SU-DHL-6 (cell line): ENCODE results near the gene SEC61A2.

ENCODE experiments used
- H2AFZ ChIP-seq: fragments of 200-600 bp; sonication (generic); 2 replicates; pipeline ENCODE4 v1.6.1; 2014; ENCODE audit warnings: low read depth, mild to moderate bottlenecking, moderate library complexity, mixed read lengths, antibody characterized with exemption, low read length; ENCODE audit not compliant: severe bottlenecking
- H3F3A ChIP-seq: fragments of 200-600 bp; shearing (Covaris generic); 2 replicates; pipeline ENCODE4 v1.6.0; 2016; ENCODE audit warnings: antibody characterized with exemption, mild to moderate bottlenecking; ENCODE audit not compliant: insufficient read depth
- H3K27ac ChIP-seq: fragments of 200-600 bp; sonication (generic); 2 replicates; pipeline ENCODE4 v1.5.1; 2016; ENCODE audit warnings: low read depth, mild to moderate bottlenecking, low read length, moderate library complexity, mixed read lengths
- H3K27me3 ChIP-seq: fragments of 200-600 bp; sonication (generic), shearing (Covaris generic); 2 replicates; pipeline ENCODE4 v1.6.0; 2014; ENCODE audit warnings: mild to moderate bottlenecking, low read length
- H3K36me3 ChIP-seq: fragments of 200-600 bp; sonication (generic); 2 replicates; pipeline ENCODE4 v1.6.1; 2014; ENCODE audit warnings: mild to moderate bottlenecking, low read length, mixed read lengths
- H3K4me2 ChIP-seq: fragments of 300-600, 200-600 bp; shearing (Covaris generic), sonication (generic); 2 replicates; pipeline ENCODE4 v1.6.0; 2014; ENCODE audit warnings: low read length, low read depth, mild to moderate bottlenecking; ENCODE audit not compliant: poor library complexity, severe bottlenecking
- H3K4me3 ChIP-seq: fragments of 200-600 bp; sonication (generic); 2 replicates; pipeline ENCODE4 v1.5.1; 2014; ENCODE audit warnings: antibody characterized with exemption, low read length, mild to moderate bottlenecking, mixed read lengths; ENCODE audit not compliant: insufficient read depth, poor library complexity, severe bottlenecking
- H3K79me2 ChIP-seq: fragments of 200-600 bp; sonication (generic); 2 replicates; pipeline ENCODE4 v1.6.1; 2014; ENCODE audit warnings: mild to moderate bottlenecking, low read length, moderate library complexity; ENCODE audit not compliant: insufficient read depth
- H3K9ac ChIP-seq: fragments of 200-600 bp; sonication (generic); 2 replicates; pipeline ENCODE4 v1.7.0; 2014; ENCODE audit warnings: mild to moderate bottlenecking, low read length
- H3K9me2 ChIP-seq: fragments of 200-600 bp; sonication (generic); replicated peaks from 2 replicates; pipeline ENCODE4 v1.6.1; 2014; ENCODE audit warnings: low read length; ENCODE audit not compliant: insufficient read depth
- H3K9me3 ChIP-seq: fragments of 200-600 bp; sonication (generic); 2 replicates; pipeline ENCODE4 v1.6.1; 2014; ENCODE audit warnings: low read length, mixed read lengths; ENCODE audit not compliant: insufficient read depth
- H4K20me1 ChIP-seq: fragments of 200-600 bp; sonication (generic); 2 replicates; pipeline ENCODE4 v1.6.1; 2014; ENCODE audit warnings: low read depth, mild to moderate bottlenecking, antibody characterized with exemption, low read length, moderate library complexity, mixed read lengths
- CTCF ChIP-seq: fragments of 200-600 bp; sonication (generic); IDR thresholded peaks from one replicate; pipeline ENCODE4 v1.5.1; 2017; ENCODE audit warnings: antibody characterized with exemption, mild to moderate bottlenecking, low read length, moderate library complexity; ENCODE audit not compliant: insufficient read depth, poor library complexity, severe bottlenecking
- EZH2phosphoT487 ChIP-seq: fragments of 200-600 bp; sonication (generic), shearing (Covaris generic); conservative IDR thresholded peaks from 2 replicates; pipeline ENCODE4 v1.6.1; 2018; ENCODE audit warnings: mild to moderate bottlenecking, antibody characterized with exemption, low read length, moderate library complexity, mixed read lengths

The SEC61A2 gene

GRCh38 chr10:12162927-12163326, 33.5 kb downstream of the SEC61A2 start:
- Histone ChIP-seq H3F3A (no peaks in the 10 kb centered on the region; the same call in 1 of the 2 replicates), H3K27me3 (no peaks in the 10 kb centered on the region), H3K9ac (no peak overlapping the region), H3K79me2 (no peaks in the 10 kb centered on the region), H4K20me1 (no peaks in the 10 kb centered on the region), H3K9me3 (no peaks in the 10 kb centered on the region), H3K27ac (no peak overlapping the region), H3K9me2 (no peaks in the 10 kb centered on the region), H3K4me3 (no peak overlapping the region), H3K4me2 (no peak overlapping the region), H3K36me3 (peaks cover 3% of the 10 kb centered on the region; the same call in 1 of the 2 replicates), H2AFZ (no peak overlapping the region)
- no peak for TF ChIP-seq CTCF
- no peak for TF ChIP-seq EZH2phosphoT487

GRCh38 chr10:12164085-12164484, 34.6 kb downstream of the SEC61A2 start:
- no peaks in the 10 kb centered on the region for H3K9me2 ChIP-seq
- no peaks in the 10 kb centered on the region for H3K27me3 ChIP-seq
- H3K9me3 ChIP-seq, result no peaks in the 10 kb centered on the region
- H3K36me3 ChIP-seq, result peaks cover 3% of the 10 kb centered on the region; the same call in 1 of the 2 replicates
- no peak overlapping the region for H3K27ac ChIP-seq
- H3K4me2 ChIP-seq, result no peak overlapping the region
- H4K20me1 ChIP-seq, result no peaks in the 10 kb centered on the region
- H3K9ac ChIP-seq, result no peak overlapping the region
- H3F3A ChIP-seq, result no peaks in the 10 kb centered on the region; the same call in 1 of the 2 replicates
- no peaks in the 10 kb centered on the region for H3K79me2 ChIP-seq
- TF ChIP-seq CTCF (no peak), EZH2phosphoT487 (no peak)
- no peak overlapping the region for H3K4me3 ChIP-seq
- no peak overlapping the region for H2AFZ ChIP-seq

- Histone ChIP-seq H3K4me3 (no peak overlapping the region), H3K9me2 (no peaks in the 10 kb centered on the region), H3K9me3 (no peaks in the 10 kb centered on the region), H2AFZ (no peak overlapping the region), H3K27ac (no peak overlapping the region), H3K9ac (no peak overlapping the region), H3F3A (no peaks in the 10 kb centered on the region; the same call in 1 of the 2 replicates), H3K27me3 (no peaks in the 10 kb centered on the region), H3K4me2 (no peak overlapping the region), H3K36me3 (no peaks in the 10 kb centered on the region), H3K79me2 (no peaks in the 10 kb centered on the region), H4K20me1 (no peaks in the 10 kb centered on the region)
- TF ChIP-seq EZH2phosphoT487, result no peak
- no peak for TF ChIP-seq CTCF
These were observed 35.6 kb downstream of the SEC61A2 start for GRCh38 chr10:12165036-12165435.
